Mesothelial cell of epicardium (in vitro differentiated cells): Measurements from ENCODE around the gene KLF11. TPM values are rescaled to one million over a fixed set of nuclear protein-coding genes. Genes with fewer than 3 reads are reported as not detected.
A peak's percentile ranks its signal among the peaks of the same experiment; 100 is the strongest.

ENCODE experiments used
- DNase-seq, 2 experiments: peaks; one replicate each; pipeline ENCODE4 v3.0.0; 2021; ENCODE audit warnings: low spot score in 2 of 2; ENCODE audit not compliant: unreplicated experiment in 2 of 2
- H3K27ac Mint-ChIP-seq: 2 replicates; pipeline ENCODE4 v1.8.0; 2021; ENCODE audit warnings: mixed read lengths
- H3K27me3 Mint-ChIP-seq: 2 replicates; pipeline ENCODE4 v1.8.0; 2021; ENCODE audit warnings: low read depth, mixed read lengths
- H3K36me3 Mint-ChIP-seq: 2 replicates; pipeline ENCODE4 v1.8.0; 2021; ENCODE audit warnings: mixed read lengths
- H3K4me1 Mint-ChIP-seq: 2 replicates; pipeline ENCODE4 v1.8.0; 2021; ENCODE audit warnings: mixed read lengths
- H3K4me3 Mint-ChIP-seq: 2 replicates; pipeline ENCODE4 v1.8.0; 2021; ENCODE audit warnings: mild to moderate bottlenecking, moderate library complexity, mixed read lengths
- H3K9me3 Mint-ChIP-seq: 2 replicates; pipeline ENCODE4 v1.8.0; 2021; ENCODE audit warnings: mixed read lengths
- total RNA-seq: library from RNA; stranded (reverse); gene quantifications from 3 replicates; pipeline ENCODE4 v1.2.1, GENCODE V29; 2021
- TF ChIP-seq, protein P1 (sequence below): fragments of 200-600 bp; sonication (generic); IDR thresholded peaks from one replicate; pipeline ENCODE4 v1.5.0; 2021; ENCODE audit warnings: antibody characterized with exemption; ENCODE audit not compliant: unreplicated experiment

The KLF11 gene
- total RNA-seq, 1 donor from 2014 or later: 15.8 TPM

DNA sequence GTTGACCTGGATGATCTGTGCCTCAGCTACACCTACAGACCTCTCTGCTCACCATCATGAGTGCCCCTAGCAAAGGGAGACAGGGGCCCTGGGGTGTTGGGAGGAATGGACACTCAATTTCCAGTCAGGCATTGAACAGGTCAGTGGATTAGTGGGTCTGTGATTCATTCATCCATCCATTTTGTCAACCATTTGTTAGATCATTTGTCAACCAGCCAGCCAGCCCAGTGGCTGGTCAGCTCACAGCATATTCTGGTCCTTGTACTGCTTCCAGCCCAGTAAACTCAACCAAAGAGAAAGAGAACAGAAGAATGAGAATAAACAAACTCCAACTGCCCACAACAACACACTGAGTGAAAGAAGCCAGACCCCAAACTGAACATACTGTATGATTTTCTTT lies 4.6 kb upstream of the KLF11 start:
- Mint-ChIP-seq H3K4me3 (no peak overlapping the region), H3K27ac (no peak overlapping the region), H3K4me1 (peaks cover 11% of the 10 kb centered on the region), H3K36me3 (peaks cover 4% of the 10 kb centered on the region), H3K9me3 (no peaks in the 10 kb centered on the region), H3K27me3 (peaks cover 5% of the 10 kb centered on the region)
- TF ChIP-seq, protein P1, sequence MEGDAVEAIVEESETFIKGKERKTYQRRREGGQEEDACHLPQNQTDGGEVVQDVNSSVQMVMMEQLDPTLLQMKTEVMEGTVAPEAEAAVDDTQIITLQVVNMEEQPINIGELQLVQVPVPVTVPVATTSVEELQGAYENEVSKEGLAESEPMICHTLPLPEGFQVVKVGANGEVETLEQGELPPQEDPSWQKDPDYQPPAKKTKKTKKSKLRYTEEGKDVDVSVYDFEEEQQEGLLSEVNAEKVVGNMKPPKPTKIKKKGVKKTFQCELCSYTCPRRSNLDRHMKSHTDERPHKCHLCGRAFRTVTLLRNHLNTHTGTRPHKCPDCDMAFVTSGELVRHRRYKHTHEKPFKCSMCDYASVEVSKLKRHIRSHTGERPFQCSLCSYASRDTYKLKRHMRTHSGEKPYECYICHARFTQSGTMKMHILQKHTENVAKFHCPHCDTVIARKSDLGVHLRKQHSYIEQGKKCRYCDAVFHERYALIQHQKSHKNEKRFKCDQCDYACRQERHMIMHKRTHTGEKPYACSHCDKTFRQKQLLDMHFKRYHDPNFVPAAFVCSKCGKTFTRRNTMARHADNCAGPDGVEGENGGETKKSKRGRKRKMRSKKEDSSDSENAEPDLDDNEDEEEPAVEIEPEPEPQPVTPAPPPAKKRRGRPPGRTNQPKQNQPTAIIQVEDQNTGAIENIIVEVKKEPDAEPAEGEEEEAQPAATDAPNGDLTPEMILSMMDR: no peak
- DNase-seq: no peak

DNA sequence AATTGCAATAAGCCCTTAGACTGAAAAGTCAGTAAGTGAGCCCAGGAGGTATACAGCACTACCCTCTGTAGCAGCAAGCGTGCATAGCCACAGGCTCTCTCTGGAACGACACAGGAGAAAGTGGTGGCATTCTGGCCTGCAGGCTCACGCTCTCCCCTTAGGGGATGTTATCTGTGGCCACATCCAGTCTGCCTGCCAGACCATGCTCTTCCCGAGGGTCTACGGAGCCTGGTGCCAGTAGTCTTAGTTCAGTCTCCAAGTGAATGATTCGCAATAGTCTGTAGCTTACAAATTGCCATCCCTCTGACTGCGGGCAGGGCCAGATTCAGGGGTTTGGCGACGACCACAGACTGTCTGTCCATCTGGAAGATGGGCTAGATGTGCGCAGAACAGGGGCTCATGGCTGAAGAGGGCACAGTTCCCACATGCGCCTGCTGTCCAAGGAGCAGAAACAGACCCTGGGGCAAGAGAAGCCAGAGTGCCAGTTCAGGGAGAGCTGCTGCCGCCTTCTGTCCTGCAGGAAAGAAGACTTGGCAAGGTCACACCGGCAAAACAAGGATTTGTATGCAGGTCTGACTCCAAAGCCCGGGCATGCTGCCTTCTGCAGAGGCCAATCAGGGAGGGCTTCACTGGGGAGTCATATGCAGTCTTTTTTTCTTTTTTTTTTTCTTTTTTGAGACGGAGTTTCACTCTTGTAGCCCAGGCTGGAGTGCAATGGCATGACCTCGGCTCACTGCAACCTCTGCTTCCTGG lies 3.5 kb upstream of the KLF11 start:
- Mint-ChIP-seq H3K36me3 (peaks cover 4% of the 10 kb centered on the region), H3K27me3 (peaks cover 5% of the 10 kb centered on the region), H3K4me3 (no peak overlapping the region), H3K27ac (no peak overlapping the region), H3K4me1 (peaks cover 14% of the 10 kb centered on the region), H3K9me3 (no peaks in the 10 kb centered on the region)
- DNase-seq: peak in 1 of 2 experiments; percentile 34
- TF ChIP-seq, protein P1: no peak

DNA sequence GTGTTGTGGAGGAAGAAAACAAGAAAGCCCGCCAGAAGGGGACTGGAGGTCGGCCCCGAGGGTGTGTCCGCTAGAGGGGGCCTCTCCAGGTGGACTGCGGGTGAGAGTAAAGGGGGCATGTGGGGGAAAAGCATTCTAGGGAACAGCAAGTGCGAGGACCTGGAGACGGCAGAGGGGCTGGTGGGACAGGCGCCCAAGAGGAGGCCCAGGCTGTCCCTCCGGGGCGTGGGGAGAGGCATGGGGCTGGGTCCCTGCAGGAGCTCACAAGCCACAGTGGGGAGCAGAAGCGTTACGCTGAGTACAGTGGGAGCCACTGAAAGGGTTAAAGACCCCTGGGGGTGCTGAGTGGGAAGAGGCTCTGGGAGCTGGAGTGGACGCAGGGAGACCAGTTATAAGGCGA lies 1.6 kb upstream of the KLF11 start:
- peaks cover 16% of the 10 kb centered on the region for H3K4me1 Mint-ChIP-seq

DNA sequence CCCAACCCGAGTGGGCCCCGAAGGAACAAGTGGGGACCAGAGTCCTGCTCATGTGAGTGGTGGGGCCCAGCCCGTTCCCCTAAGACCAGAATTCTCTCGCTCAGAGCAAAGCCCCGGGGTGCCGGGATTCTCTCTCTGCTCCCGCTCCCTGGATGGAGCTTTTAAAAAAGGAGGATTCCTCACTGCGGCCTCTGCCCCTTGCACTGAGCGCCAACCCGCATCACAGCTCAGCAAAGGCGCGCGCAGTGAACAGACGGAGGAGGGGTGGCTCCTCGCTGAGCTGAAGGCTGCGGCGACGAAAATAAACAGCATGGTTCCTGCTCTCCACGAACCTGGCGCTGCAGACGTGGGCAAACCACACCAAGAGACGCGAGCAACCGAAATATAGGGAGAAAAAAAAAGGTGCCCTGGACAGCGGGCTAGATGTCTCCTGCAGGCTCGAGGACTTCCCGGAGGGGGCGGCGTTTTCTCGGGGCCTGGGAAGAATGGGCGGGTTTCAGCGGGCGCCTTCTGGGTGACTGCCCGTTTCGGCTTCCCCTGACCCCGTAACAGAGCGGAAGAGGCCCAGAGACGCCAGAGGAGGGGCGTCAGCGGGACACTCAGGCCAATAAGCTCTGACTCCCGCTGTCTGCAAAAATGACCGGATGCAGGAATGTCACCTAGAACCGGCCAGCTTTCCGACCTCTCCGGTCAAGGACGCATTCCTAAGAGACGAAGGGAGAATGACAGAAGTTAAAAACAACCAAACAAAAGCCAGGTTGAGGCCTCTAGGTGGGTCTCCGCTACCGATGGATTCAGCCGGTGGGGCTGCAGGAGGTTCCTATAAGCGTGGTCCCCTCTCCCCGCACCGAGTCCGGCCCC lies 819 bp upstream of the KLF11 start:
- Mint-ChIP-seq H3K4me1 (peaks cover 18% of the 10 kb centered on the region), H3K27me3 (peaks cover 5% of the 10 kb centered on the region), H3K27ac (peak overlapping the region; percentile 91), H3K9me3 (no peaks in the 10 kb centered on the region), H3K36me3 (peaks cover 9% of the 10 kb centered on the region), H3K4me3 (peak overlapping the region; percentile 76)
- TF ChIP-seq, protein P1: no peak
- DNase-seq: peak in 1 of 2 experiments; percentile 42

More for the DNA sequence above, 1.6 kb upstream of the KLF11 start:
- peak in 1 of 2 experiments; percentile 39 for DNase-seq
- Mint-ChIP-seq H3K27ac (no peak overlapping the region), H3K27me3 (peaks cover 5% of the 10 kb centered on the region), H3K9me3 (no peaks in the 10 kb centered on the region), H3K36me3 (peaks cover 4% of the 10 kb centered on the region), H3K4me3 (peak overlapping the region; percentile 76)
- TF ChIP-seq, protein P1: no peak

DNA sequence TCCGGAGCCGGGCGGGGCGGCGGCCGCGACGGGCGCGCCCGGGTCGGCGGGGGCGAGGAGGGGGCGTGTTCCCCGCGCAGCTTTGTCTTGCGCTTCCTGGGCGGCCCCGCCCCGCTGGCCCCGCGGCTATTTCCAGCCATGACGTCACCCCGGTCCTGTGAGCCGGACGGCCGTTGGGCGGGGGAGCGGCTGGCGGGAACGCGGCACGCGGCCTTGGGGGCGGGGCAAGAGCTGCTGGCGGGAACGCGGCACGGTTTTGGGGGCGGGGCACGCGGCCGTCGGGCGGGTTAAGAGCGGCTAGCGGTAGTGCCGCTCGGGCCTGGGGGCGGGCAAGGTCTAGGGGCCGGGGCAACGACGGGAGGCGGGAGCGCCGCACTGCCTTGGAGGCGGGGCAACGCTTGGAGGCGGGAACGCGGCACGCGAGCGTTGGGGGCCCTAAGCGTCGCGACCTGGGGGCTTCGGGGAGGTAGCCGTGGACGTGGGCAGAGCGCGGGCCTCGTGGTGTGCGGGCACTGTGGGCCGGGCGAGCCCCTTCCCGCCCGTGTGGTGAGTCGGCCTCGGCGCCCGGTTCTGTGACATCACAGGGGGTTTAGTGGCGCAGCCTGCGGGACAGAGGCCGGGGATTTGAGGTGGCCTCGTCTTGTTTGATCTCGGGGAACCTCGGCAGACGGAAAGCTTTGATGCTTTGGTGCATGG lies 704 bp downstream of the KLF11 start:
- Mint-ChIP-seq H3K4me1 (peaks cover 18% of the 10 kb centered on the region), H3K9me3 (no peaks in the 10 kb centered on the region), H3K36me3 (peaks cover 9% of the 10 kb centered on the region), H3K4me3 (peak overlapping the region; percentile 45), H3K27ac (no peak overlapping the region), H3K27me3 (peaks cover 5% of the 10 kb centered on the region)
- TF ChIP-seq, protein P1: no peak
- DNase-seq: peak; percentile 85 to 96
